HG03354 (cell line): ENCODE results near the gene KRTAP5-5.
"Not testable (repeated sequence)": the region's sequence is repeated elsewhere in the genome, so short reads cannot be mapped to it uniquely, and the experiment has no call there.

Source experiments
- ATAC-seq: cut with Tn5 transposase; IDR thresholded peaks from one replicate; pipeline ENCODE4 v1.9.1; 2021; ENCODE audit warnings: mild to moderate bottlenecking; ENCODE audit not compliant: unreplicated experiment, poor library complexity, severe bottlenecking

The KRTAP5-5 gene

DNA sequence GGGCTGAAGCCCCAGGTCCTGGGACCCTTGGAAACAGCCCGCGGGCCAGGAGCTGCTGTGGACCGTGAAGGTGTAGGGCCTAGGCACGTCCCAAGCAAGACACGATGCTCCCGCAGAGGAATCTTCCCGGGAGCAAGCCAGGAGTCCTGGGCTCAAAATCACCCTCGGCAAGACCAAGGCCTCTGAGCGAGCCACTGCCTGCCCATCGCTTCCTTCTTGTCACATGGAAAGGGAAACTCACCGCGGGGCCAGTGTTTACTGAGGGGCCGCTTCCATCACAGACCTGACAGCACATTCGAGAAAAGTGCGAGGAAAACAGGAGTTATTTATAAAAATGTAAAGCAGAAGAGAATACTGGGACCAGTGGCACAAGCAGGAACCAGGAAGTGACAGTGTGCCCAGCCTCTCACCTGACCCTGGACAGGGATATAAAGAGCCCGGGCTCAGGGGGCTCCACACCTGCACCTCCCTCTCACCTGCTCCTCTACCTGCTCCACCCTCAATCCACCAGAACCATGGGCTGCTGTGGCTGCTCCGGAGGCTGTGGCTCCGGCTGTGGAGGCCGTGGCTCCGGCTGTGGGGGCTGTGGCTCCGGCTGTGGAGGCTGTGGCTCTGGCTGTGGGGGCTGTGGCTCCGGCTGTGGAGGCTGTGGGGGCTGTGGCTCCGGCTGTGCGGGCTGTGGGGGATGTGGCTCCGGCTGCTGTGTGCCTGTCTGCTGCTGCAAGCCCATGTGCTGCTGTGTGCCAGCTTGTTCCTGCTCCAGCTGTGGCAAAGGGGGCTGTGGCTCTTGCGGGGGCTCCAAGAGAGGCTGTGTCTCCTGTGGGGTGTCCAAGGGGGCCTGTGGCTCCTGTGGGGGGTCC lies at the start of gene KRTAP5-5:
Gene KRTAP5-5 (plus strand): TSS at position 450 of the 860 bp plus-strand sequence. CDS start 66 bp downstream, at position 516.
- no peak for ATAC-seq

DNA sequence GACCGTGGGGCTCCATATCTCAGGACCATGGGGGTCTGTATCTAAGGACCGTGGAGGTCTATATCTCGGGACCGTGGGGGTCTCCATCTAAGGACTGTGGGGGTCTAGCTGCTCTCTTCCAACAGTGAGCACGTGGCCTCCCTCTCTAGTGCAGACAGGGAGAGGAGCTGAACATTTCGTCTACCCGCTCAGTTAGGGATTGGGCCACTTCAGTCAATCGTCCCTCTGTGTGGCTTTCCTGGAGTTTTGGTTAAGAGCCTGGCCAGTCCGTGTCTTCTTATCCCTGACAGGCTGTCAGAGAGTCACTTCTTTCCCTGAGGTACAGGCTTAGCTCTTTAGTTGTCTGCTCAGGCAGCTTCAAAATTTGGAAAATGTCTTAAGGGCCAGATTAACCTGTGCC lies 47.6 kb upstream of the KRTAP5-5 start:
- no peak for ATAC-seq

GRCh38 chr11:1582909-1583308 lies 46.7 kb upstream of the KRTAP5-5 start:
- not testable (repeated sequence) for ATAC-seq

DNA sequence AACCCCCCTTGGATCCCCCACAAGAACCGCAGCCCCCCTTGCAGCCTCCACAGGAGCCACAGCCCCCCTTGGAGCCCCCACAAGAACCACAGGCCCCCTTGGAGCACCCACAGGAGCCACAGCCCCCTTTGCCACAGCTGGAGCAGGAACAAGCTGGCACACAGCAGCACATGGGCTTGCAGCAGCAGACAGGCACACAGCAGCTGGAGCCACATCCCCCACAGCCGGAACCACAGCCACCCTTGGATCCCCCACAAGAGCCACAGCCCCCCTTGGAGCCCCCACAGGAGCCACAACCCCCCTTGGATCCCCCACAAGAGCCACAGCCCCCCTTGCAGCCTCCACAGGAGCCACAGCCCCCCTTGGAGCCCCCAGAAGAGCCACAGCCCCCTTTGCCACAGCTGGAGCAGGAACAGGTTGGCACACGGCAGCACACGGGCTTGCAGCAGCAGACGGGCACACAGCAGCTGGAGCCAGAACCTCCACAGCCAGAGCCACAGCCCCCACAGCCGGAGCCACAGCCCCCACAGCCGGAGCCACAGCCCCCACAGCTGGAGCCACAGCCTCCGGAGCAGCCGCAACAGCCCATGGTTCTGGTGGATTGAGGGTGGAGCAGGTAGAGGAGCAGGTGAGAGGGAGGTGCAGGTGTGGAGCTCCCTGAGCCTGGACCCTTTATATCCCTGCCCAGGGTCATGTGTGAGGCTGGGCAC lies 44.8 kb upstream of the KRTAP5-5 start, which contains the start of gene KRTAP5-1:
Gene KRTAP5-1 (minus strand): TSS at position 623 of the 710 bp plus-strand sequence. CDS start 34 bp downstream, at position 589.
- not testable (repeated sequence) for ATAC-seq

DNA sequence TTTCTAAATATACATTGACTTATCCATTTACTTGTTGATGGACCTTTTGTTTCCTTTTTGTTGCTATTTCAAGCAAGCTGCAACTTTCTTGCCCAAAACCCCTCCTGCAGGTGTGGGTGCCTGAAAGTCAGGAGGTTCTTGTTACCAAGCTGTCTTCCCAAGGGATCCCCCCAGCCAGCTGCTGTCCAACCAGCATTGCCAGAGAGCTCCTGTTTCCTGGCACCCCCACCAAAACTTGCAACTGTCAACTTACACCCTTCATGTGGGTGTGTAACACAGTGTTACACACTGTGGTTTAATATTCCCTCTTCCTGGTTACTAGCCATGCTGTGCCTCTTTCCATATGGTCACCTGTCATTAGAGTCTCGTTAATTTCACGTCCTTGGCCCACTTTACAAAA lies 42.9 kb upstream of the KRTAP5-5 start:
- ATAC-seq = no peak

DNA sequence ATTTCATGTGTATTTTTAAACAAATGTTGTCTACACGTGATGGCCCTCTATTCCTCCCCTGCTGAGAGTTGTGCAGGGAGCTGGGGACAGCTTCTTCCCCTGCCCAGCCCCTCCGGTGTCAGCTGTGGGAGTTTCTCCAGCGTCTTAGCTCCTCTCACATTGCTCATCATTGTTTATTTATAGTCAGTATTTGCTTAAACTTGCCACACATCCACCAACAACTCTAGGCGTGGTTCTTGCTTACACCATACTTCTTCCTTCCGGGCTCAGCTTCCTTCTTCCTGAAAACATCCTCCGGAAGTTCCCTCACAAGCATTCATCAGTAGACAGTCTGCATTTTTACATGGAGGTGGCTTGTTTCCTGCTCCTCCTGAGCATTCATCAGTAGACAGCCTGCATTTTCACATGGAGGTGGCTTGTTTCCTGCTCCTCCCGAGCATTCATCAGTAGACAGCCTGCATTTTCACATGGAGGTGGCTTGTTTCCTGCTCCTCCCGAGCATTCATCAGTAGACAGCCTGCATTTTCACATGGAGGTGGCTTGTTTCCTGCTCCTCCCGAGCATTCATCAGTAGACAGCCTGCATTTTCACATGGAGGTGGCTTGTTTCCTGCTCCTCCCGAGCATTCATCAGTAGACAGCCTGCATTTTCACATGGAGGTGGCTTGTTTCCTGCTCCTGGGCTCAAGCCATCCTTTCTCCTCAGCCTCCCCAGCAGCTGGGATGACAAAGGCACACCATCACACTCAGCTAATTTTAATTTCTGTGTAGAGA lies 40.2 kb upstream of the KRTAP5-5 start:
- ATAC-seq = not testable (repeated sequence)

DNA sequence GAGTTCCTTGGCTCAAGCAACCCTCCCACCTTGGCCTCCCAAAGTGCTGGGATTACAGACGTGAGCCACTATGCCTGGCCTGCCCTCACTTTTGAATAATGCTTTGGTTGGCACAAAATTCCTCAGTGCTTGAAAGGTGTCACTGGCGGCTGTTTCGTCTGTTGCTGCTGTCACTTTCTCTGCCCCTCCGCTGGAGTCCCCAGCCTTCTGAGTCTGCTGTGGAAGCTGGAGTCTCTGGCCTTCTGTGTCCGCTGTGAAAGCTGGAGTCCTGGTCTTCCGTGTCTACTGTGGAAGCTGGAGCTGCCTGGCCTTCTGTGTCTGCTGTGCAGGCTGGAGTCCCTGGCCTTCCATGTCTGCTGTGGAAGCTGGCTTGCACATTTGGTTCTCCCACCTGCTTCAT lies 39.6 kb upstream of the KRTAP5-5 start:
- ATAC-seq = no peak

DNA sequence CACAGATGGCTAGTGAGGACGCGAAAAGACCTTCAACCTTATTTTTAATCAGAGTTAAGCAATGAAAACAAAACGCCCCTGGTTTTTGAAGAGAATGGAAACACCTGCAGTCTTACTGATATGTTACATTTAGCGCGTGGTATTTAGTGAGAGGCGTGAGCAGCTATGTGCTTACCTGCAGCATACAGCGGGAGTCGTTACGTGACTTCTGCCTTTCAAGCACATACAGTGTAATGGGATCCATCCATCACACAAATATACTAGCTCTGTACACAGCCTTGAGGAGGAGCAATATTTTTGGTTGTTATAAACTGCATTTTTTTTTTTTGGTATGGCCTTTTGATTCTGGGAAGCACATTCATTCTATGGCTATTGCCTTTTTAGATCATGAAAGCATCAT lies 36.9 kb upstream of the KRTAP5-5 start:
- ATAC-seq = no peak

- not testable (repeated sequence) for ATAC-seq
These were observed 33.5 kb upstream of the KRTAP5-5 start for GRCh38 chr11:1595994-1596575.

DNA sequence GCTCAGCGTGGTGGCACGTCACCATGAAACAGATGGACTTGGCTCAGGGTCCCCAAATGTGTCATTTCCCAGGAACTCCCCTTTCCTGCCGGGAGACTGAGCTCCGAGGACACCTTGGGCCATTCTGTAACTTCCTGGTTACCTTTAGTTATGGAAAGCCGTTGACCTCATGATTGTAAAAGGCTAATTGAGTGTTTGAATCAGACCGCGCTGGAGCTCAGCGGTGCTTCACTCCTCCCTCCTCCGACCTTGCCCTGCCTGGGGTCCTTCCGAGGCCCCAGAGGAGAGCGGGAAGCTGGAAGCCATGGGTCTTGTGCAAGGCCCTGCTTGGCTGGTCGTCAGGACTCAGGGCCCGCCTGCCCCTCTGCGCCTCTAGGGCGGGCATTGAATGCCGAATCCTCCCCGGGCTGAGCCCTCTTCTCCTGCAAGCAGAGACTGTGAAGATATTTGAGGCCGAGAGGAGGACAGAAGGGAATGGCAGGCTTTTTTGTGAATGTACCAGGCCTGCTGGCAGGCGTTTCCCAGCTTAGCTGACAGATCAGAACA lies 32.9 kb upstream of the KRTAP5-5 start:
- ATAC-seq = not testable (repeated sequence)

DNA sequence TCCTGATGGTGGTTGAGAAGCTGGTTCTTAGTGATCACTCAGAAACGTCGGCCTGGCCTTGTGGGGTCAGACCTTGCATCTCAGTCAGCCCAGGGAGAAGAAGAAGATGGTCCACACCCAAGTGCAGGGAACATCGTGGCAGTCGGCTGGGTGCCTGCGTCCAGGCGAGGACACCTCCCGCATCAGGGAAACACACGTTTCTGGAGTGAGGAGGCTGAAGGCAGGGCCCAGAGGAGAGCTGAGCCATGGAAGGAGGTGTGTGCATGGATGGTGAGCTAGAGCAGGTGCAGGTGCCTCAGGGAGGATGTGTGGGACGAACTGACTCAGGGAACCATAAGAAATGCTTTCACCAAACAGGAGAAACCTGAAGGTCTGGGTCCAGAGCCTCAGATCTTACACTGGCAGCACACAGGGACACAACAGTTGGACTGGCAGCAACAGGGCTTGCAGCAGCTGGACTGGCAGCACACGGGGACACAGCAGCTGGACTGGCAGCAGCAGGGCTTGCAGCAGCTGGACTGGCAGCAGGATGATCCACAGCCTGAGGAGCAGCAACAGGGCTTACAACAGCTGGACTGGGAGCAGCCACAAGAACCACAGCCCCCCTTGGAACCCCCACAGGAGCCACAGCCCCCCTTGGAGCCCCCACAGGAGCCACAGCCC lies 32.1 kb upstream of the KRTAP5-5 start:
- no peak for ATAC-seq

GRCh38 chr11:1597994-1598380 lies 31.6 kb upstream of the KRTAP5-5 start, which contains the start of gene KRTAP5-2:
KRTAP5-2 (minus strand) TSS chr11:1598294; CDS start chr11:1598250, 44 bp downstream.
- ATAC-seq = no peak

GRCh38 chr11:1598406-1598805 lies 31.2 kb upstream of the KRTAP5-5 start:
- ATAC-seq = not testable (repeated sequence)

- no peak for ATAC-seq
These were observed 30.8 kb upstream of the KRTAP5-5 start for GRCh38 chr11:1598816-1599215.

DNA sequence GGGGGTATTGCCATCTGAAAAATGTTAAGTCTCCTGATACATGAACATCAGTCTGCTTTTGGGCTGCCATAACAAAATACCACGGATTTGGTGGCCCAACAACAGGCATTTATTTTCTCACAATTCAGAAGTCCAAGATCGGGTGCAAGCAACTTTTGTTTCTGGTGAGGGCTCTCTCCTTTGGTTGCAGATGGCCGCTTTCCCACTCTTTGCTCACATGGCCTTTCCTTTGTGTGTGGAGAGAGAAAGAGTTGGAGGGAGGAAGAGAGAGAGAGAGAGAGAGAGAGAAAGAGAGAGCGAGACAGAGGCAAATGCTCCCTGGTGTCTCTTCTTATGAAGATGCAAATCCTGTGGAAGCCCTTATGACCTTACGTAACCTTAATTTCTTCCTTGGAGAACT lies 28.9 kb upstream of the KRTAP5-5 start:
- no peak for ATAC-seq

DNA sequence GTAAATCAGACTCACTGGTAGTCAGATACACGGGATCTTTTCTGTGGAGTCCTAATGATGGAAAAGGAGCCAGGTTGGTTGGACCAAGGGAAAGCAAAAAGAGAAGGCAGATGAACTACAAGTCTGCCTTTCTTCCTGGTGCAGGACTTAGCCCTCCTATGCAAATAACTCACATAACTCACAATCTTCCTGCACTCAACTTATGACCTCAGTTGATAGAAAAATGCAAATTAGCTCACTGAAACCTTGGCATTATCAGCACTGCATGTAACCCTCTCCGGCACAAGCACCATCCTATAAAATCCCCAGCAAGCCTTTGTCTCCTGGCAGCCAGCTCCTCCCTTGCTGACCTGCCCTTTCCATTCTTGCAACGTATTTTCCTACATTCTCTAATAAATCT lies 27.9 kb upstream of the KRTAP5-5 start:
- ATAC-seq = not testable (repeated sequence)

DNA sequence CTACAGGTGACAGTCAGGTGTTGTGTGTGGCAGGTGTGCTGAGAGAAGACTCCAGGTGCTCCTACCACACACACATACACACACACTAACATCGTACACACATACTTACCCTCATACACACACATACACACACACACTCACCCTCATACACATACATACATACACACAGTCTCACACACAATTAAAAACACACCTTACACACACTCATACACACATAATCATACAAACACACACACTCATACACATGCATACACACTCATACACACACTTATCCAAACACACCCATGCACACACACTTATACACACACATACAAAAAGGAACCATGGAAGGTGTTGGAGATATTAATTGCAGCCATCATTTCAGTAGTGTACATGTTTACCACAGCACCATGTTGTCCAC lies 25.9 kb upstream of the KRTAP5-5 start:
- no peak for ATAC-seq

DNA sequence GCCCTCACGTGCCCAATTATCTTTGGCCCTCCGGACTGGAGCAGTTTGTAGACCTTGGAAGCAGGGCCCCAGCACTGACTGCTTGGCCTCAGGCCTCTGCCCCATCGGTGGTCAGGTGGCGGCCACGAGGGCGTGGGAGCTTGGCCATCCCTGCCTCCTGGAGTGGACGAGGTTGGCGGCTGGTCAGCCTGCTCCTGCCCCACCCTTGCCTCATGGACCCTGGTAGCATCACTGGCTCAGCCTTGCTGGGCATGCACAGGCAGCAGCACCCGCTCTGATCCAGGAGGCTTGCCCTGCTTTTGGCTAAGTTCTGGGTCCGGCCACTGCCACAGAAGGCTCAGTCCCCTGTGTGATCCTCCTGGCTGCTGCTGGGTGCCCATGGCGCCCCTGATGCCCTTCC lies 25.4 kb upstream of the KRTAP5-5 start:
- ATAC-seq = no peak

GRCh38 chr11:1604711-1605110 lies 24.9 kb upstream of the KRTAP5-5 start:
- no peak for ATAC-seq
